ENCODE results near the gene ADGRV1.
"Not testable (repeated sequence)": the region's sequence is repeated elsewhere in the genome, so short reads cannot be mapped to it uniquely, and the experiment has no call there.

Gene ADGRV1

DNA sequence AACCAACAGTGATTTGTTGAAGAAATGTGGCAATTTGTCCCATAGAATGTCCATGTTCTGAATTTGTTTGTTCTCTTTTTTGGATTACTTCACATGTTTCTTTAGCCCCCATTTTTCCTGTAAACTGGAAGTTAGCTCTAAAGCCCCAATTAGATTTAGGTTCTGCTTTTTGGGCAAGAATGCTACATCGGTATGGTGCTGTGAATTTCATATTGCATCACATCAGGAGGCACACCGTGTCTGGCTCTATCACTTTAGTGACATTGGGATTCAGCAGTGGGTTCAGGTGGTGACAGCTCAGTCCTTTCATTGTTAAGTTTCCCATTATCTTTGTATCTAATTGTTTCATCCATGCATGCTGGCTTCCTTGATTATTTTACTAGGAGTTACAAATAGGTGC lies 27.9 kb downstream of the ADGRV1 start:
- TF ChIP-seq, protein P1, sequence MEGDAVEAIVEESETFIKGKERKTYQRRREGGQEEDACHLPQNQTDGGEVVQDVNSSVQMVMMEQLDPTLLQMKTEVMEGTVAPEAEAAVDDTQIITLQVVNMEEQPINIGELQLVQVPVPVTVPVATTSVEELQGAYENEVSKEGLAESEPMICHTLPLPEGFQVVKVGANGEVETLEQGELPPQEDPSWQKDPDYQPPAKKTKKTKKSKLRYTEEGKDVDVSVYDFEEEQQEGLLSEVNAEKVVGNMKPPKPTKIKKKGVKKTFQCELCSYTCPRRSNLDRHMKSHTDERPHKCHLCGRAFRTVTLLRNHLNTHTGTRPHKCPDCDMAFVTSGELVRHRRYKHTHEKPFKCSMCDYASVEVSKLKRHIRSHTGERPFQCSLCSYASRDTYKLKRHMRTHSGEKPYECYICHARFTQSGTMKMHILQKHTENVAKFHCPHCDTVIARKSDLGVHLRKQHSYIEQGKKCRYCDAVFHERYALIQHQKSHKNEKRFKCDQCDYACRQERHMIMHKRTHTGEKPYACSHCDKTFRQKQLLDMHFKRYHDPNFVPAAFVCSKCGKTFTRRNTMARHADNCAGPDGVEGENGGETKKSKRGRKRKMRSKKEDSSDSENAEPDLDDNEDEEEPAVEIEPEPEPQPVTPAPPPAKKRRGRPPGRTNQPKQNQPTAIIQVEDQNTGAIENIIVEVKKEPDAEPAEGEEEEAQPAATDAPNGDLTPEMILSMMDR (IDR thresholded peaks at IDR 0.05; ENCODE audit: borderline replicate concordance, control extremely low read depth, extremely low read depth, insufficient read depth, missing control alignments): no peak
- no peak for DNase-seq (ENCODE audit: low spot score)

DNA sequence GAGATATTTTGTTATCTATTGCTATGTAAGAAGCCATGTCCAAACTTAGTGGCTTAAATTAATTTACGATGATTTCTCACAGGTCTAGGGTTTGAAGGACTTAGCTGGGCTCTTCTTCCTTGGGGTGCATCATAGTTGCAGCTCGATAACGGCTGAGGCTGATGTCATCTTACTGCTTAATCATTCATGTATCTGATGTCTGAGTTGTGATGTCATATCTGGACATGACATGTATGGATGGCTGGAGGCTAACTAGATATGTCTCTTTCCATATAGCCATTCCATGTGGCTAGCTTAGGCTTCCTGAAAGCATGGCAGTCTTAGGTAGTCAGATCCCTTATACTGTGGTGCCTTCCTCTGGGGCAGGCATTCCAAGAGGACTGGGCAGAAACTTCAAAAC lies 31.6 kb downstream of the ADGRV1 start:
- in situ Hi-C loops (cut with MboI; ENCODE audit: low sequenced_read_pairs, unreplicated experiment): no loop called here
- TF ChIP-seq, protein P1 (IDR thresholded peaks at IDR 0.05; ENCODE audit: borderline replicate concordance, control extremely low read depth, extremely low read depth, insufficient read depth, missing control alignments): no peak
- DNase-seq (ENCODE audit: low spot score): no peak

More for the DNA sequence above, 27.9 kb downstream of the ADGRV1 start:
- in situ Hi-C loops (cut with MboI; ENCODE audit: low sequenced_read_pairs, unreplicated experiment): no loop called here

DNA sequence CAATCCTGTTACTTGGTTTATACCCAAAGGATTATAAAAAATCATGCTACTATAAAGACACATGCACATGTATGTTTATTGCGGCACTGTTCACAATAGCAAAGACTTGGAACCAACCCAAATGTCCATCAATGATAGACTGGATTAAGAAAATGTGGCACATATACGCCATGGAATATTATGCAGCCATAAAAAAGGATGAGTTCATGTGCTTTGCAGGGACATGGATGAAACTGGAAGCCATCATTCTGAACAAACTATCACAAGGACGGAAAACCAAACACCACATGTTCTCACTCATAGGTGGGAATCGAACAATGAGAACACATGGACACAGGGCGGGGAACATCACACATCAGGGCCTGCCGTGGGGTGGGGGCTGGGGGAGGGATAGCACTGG lies 34.5 kb downstream of the ADGRV1 start:
- DNase-seq (ENCODE audit: low spot score); in situ Hi-C loops (cut with MboI; ENCODE audit: low sequenced_read_pairs, unreplicated experiment): not testable (repeated sequence)

DNA sequence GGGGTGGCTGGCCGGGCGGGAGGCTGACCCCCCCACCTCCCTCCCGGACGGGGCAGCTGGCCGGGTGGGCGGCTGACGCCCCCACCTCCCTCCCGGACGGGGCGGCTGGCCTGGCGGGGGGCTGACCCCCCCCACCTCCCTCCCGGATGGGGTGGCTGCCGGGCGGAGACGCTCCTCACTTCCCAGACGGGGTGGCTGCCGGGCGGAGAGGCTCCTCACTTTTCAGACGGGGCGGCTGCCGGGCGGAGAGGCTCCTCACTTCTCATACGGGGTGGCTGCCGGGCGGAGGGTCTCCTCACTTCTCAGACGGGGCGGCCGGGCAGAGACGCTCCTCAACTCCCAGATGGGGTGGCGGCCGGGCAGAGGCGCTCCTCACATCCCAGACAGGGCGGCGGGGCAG lies 37.2 kb downstream of the ADGRV1 start:
- DNase-seq (ENCODE audit: low spot score): not testable (repeated sequence)

DNA sequence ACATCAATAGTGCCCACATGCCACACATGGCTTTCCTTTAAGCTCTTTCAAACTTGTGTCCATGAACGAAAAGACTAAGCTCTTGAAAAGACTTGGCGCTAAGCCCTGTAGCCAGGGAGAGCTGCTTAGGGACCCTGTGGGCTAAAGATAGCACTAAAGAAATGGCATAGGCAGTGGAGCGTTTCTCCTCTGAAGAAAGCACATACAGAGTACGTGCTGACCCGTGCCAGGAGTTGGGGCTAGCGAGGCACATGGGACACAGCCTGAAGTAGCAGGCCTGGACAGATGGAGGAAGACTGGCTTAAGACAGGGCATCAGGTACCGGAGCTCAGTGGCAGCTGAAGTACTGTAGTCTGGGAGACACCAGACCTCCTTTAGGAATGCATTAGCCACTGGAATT lies 39.7 kb downstream of the ADGRV1 start:
- no peak for DNase-seq (ENCODE audit: low spot score)
- TF ChIP-seq, protein P1 (IDR thresholded peaks at IDR 0.05; ENCODE audit: borderline replicate concordance, control extremely low read depth, extremely low read depth, insufficient read depth, missing control alignments): no peak
- in situ Hi-C loops (cut with MboI; ENCODE audit: low sequenced_read_pairs, unreplicated experiment): no loop called here

More for the DNA sequence above, 37.2 kb downstream of the ADGRV1 start:
- in situ Hi-C loops (cut with MboI; ENCODE audit: low sequenced_read_pairs, unreplicated experiment): not testable (repeated sequence)

DNA sequence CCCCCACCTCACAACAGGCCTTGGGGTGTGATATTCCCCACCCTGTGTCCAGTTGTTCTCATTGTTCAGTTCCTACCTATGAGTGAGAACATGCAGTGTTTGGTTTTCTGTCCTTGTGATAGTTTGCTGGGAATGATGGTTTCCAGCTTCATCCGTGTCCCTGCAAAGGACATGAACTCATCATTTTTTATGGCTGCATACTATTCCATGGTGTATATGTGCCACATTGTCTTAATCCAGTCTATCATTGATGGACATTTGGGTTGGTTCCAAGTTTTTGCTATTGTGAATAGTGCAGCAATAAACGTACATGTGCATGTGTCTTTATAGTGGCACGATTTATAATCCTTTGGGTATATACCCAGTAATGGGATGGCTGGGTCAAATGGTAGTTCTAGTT lies 41.7 kb downstream of the ADGRV1 start:
- not testable (repeated sequence) for DNase-seq (ENCODE audit: low spot score)
- in situ Hi-C loops (cut with MboI; ENCODE audit: low sequenced_read_pairs, unreplicated experiment): loop anchor here (10.0 kb wide), 1 partner anchor 166 kb away; no protein-coding TSS in a partner anchor

DNA sequence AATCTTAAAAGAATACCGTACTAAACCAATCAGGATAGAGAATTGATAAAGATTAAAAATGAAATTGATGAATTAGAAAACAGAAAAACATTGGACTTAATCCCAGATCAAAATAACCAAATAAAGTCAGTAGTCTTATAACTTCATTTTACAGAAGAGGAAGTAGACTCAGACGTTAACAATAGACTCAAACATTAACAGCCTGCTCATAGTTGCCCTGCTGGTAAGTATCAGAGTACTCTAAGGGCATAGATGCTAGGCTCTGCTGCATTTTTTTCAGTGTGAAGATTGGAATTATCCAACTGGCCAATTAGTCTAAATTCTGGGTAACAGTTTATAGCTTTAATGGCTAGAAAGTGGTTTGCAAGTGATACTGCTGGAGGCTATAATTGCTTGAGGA lies 42.9 kb downstream of the ADGRV1 start:
- in situ Hi-C loops (cut with MboI; ENCODE audit: low sequenced_read_pairs, unreplicated experiment): loop anchor here (10.0 kb wide), 1 partner anchor 167 kb away; no protein-coding TSS in a partner anchor
- TF ChIP-seq, protein P1 (IDR thresholded peaks at IDR 0.05; ENCODE audit: borderline replicate concordance, control extremely low read depth, extremely low read depth, insufficient read depth, missing control alignments): no peak
- no peak for DNase-seq (ENCODE audit: low spot score)

DNA sequence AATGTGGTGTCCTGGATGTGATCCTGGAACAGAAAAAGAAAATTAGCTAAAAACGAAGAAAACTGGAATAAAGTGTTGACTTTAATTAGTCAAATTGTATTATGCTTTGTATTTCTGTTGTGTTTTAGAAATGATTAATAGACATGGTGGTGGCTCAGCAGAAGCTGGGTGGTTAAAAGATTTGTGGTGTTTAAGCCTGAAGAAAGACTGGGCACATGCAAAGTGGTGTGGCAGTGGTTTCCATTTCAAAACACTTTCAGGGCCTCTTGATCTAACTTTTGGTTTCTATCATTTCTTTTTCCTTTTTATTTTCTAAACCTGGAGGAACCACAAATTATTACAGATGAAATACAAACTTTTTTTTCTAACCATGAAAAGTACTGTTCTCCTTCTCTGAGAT lies 44.1 kb downstream of the ADGRV1 start:
- in situ Hi-C loops (cut with MboI; ENCODE audit: low sequenced_read_pairs, unreplicated experiment): loop anchor here (10.0 kb wide), 1 partner anchor 168 kb away; no protein-coding TSS in a partner anchor
- DNase-seq (ENCODE audit: low spot score): no peak
- TF ChIP-seq, protein P1 (IDR thresholded peaks at IDR 0.05; ENCODE audit: borderline replicate concordance, control extremely low read depth, extremely low read depth, insufficient read depth, missing control alignments): no peak

Measured in GM13976 (cell line).